ENCODE results near the gene PDE10A. TPM values are rescaled to one million over a fixed set of nuclear protein-coding genes. Genes with fewer than 3 reads are reported as not detected.

The PDE10A gene
- total RNA-seq, 2 donors from 2014 or later, result 0.20 TPM; not detected in 1

DNA sequence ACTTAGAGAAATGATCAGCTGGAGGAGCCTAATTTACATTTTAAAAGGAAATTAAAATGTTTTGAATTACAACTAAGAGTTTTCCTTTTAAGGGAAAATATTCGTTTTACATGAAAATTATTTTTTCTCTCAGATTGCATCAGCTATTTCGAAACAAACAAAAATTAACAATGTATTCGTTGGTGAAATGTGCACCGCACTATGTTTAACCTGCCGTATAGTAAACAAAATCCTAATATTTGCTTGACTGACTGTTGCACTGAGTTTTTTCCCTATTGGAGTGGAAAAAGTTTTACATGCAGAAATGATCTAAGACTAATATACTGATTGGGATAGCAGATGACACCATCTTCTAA is 5.7 kb downstream of the PDE10A start:
- H3K27me3 Mint-ChIP-seq, result peaks cover 23% of the 10 kb centered on the region
- H3K4me1 Mint-ChIP-seq, result no peaks in the 10 kb centered on the region
- ATAC-seq (no peak), DNase-seq (no peak)
- H3K27ac Mint-ChIP-seq, result no peak overlapping the region
- H3K9me3 ChIP-seq (ENCODE audit: control insufficient read depth, low read length, poor library complexity, severe bottlenecking), result no peaks in the 10 kb centered on the region
- H3K36me3 Mint-ChIP-seq (ENCODE audit: low read depth), result peaks cover 2% of the 10 kb centered on the region
- H3K4me3 Mint-ChIP-seq, result no peak overlapping the region

DNA sequence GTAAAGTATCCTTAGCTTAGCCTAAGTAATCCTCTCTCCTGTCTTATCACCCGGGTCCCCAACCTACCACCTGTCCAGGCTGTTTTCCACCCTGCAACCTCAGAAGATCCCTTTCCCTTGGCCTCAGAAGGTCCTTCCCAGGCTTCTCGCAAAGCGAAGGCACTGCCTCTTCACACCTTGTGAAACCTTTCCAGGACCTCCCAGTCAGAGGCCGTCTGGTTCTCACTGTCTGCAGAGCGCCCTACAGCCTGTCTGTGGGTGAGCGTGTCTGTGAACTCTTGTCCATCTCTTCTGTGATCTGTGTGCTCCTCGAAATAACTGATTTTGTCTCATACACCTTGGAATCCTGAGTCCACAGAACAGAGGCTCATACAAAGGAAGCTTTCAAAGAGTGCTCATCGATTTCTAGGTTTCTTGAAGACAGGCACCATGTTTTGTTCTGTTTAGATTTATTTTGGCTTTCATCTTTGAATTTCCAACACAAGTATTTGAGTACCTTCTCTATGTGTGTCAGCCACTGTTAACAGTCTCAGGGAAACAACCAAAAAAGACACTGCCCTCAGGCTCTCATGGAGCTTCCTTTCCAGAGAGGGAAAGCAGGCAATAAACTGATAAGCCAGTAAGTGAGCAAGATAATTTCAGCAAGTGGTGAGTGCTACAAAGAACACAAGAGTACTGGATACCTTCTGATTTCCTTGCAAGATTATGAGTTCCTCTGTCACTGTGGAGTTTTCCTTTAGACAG is 6.3 kb downstream of the PDE10A start:
- Mint-ChIP-seq H3K27ac (no peak overlapping the region), H3K36me3 (ENCODE audit: low read depth) (peaks cover 2% of the 10 kb centered on the region), H3K4me3 (no peak overlapping the region), H3K4me1 (no peaks in the 10 kb centered on the region), H3K27me3 (peaks cover 23% of the 10 kb centered on the region)
- DNase-seq (no peak), ATAC-seq (no peak)
- no peaks in the 10 kb centered on the region for H3K9me3 ChIP-seq (ENCODE audit: control insufficient read depth, low read length, poor library complexity, severe bottlenecking)

DNA sequence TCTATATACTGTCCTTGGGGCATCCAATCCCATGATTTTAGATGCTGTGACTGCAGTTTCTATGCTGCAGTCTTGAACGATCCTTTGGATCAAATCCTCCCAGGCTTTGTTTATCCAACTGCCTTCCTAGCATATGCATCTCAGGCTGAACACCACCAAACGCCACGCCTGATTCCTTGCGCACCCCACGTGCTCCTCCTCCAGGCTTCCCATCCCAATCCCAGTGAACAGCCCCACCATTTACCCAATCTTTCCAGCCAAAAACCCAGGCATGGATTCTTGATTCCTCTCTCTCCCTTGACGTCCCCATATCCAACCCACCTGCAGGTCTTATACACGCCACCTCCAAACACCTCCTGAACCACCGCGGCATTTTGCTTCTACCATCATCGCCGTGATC is 7.8 kb downstream of the PDE10A start:
- ATAC-seq (no peak), DNase-seq (no peak)
- no peaks in the 10 kb centered on the region for H3K9me3 ChIP-seq (ENCODE audit: control insufficient read depth, low read length, poor library complexity, severe bottlenecking)
- H3K27me3 Mint-ChIP-seq, result peaks cover 22% of the 10 kb centered on the region
- no peak overlapping the region for H3K4me3 Mint-ChIP-seq
- no peaks in the 10 kb centered on the region for H3K4me1 Mint-ChIP-seq
- H3K36me3 Mint-ChIP-seq (ENCODE audit: low read depth), result peaks cover 2% of the 10 kb centered on the region
- no peak overlapping the region for H3K27ac Mint-ChIP-seq

DNA sequence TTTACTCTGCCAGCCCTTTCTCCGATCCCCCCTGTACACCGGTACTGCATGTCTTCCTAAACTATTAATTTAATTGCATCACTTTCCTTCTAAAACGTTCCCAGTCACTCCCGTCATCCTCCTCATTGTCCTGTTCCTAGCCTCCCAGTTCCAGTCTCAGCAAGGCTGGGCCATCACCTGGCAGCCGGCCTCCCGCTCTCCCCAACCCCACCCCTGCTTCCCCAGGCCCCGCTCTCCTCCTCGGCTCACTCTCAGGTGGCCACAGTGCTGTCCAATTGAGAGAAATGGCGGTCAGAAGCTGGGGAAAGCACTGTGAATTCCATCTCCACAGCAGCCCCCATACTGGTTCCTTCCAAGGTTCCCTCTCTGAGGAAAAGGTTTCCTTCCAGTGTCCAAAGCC is 8.9 kb downstream of the PDE10A start:
- no peaks in the 10 kb centered on the region for H3K4me1 Mint-ChIP-seq
- H3K9me3 ChIP-seq (ENCODE audit: control insufficient read depth, low read length, poor library complexity, severe bottlenecking), result no peaks in the 10 kb centered on the region
- no peak overlapping the region for H3K4me3 Mint-ChIP-seq
- ATAC-seq (no peak), DNase-seq (no peak)
- H3K27me3 Mint-ChIP-seq, result peaks cover 14% of the 10 kb centered on the region
- no peak overlapping the region for H3K27ac Mint-ChIP-seq
- H3K36me3 Mint-ChIP-seq (ENCODE audit: low read depth), result no peaks in the 10 kb centered on the region

DNA sequence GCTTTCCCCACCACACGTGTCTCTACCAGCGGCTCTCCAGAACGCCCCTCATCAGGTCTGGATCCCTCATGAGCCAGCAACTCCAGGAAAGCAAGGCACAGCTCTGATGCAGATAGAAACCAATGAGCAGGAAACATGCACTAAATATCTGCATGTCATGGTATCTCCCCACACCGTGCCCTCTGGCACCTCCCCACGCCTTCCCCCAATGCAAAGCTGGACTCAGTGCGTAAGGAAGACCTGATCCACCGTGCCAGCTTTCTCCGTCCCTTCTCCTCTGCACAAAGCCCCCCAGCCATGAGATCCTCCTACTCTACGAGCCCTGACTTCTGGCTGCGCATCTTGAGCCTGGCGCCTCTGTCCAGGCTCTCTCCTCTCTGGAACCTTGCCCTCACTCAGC is 9.4 kb downstream of the PDE10A start:
- no peak overlapping the region for H3K4me3 Mint-ChIP-seq
- no peak for ATAC-seq
- peaks cover 8% of the 10 kb centered on the region for H3K27me3 Mint-ChIP-seq

DNA sequence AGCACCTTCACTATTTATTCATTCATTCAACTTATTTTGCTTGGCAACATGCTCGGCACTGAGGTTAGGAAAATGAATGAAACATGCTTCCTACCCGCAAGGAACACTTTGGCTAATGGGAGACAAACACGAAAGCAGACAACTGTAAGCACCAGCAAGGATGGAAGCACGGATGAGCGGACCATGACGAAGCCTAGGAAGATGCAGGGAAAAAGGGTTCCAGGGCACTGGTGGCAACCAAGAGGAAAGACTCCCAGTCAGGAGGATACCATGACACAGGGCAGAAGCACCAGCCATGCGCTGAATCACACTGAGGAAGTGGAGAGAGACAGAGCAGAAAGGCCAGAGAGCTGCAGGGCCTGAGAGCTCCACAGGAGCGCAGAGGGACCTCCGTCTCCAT is 9.8 kb downstream of the PDE10A start:
- ATAC-seq, result no peak
- H3K27me3 Mint-ChIP-seq, result peaks cover 4% of the 10 kb centered on the region
- no peak for DNase-seq
- no peak overlapping the region for H3K4me3 Mint-ChIP-seq
- no peak overlapping the region for H3K27ac Mint-ChIP-seq
- H3K9me3 ChIP-seq (ENCODE audit: control insufficient read depth, low read length, poor library complexity, severe bottlenecking), result no peaks in the 10 kb centered on the region
- no peaks in the 10 kb centered on the region for H3K4me1 Mint-ChIP-seq
- no peaks in the 10 kb centered on the region for H3K36me3 Mint-ChIP-seq (ENCODE audit: low read depth)

More for the DNA sequence above, 9.4 kb downstream of the PDE10A start:
- Mint-ChIP-seq H3K36me3 (ENCODE audit: low read depth) (no peaks in the 10 kb centered on the region), H3K4me1 (no peaks in the 10 kb centered on the region), H3K27ac (no peak overlapping the region)
- H3K9me3 ChIP-seq (ENCODE audit: control insufficient read depth, low read length, poor library complexity, severe bottlenecking), result no peaks in the 10 kb centered on the region
- DNase-seq, result no peak

DNA sequence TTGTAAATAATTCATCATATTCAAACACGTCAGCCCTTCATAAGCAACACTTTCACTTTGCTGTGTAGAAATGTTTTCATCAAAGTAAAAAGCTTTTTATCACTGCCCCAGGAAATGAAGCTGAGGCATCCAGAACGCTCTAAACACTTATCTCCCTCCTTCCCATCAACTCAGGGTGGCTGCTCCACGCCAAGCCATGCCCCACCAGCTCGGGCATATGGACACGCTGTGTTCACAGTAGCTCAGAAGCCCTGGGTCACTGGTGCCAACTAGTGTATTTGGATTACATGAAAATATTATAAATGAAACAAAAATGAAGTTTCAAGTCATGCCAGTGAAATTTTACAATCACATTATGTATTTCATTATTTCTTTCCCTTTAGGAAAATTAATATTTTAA is 10.3 kb downstream of the PDE10A start:
- no peaks in the 10 kb centered on the region for H3K4me1 Mint-ChIP-seq
- H3K27me3 Mint-ChIP-seq, result no peaks in the 10 kb centered on the region
- no peak for DNase-seq
- no peak for ATAC-seq
- H3K4me3 Mint-ChIP-seq, result no peak overlapping the region
- H3K36me3 Mint-ChIP-seq (ENCODE audit: low read depth), result no peaks in the 10 kb centered on the region
- H3K9me3 ChIP-seq (ENCODE audit: control insufficient read depth, low read length, poor library complexity, severe bottlenecking), result no peaks in the 10 kb centered on the region
- no peak overlapping the region for H3K27ac Mint-ChIP-seq

DNA sequence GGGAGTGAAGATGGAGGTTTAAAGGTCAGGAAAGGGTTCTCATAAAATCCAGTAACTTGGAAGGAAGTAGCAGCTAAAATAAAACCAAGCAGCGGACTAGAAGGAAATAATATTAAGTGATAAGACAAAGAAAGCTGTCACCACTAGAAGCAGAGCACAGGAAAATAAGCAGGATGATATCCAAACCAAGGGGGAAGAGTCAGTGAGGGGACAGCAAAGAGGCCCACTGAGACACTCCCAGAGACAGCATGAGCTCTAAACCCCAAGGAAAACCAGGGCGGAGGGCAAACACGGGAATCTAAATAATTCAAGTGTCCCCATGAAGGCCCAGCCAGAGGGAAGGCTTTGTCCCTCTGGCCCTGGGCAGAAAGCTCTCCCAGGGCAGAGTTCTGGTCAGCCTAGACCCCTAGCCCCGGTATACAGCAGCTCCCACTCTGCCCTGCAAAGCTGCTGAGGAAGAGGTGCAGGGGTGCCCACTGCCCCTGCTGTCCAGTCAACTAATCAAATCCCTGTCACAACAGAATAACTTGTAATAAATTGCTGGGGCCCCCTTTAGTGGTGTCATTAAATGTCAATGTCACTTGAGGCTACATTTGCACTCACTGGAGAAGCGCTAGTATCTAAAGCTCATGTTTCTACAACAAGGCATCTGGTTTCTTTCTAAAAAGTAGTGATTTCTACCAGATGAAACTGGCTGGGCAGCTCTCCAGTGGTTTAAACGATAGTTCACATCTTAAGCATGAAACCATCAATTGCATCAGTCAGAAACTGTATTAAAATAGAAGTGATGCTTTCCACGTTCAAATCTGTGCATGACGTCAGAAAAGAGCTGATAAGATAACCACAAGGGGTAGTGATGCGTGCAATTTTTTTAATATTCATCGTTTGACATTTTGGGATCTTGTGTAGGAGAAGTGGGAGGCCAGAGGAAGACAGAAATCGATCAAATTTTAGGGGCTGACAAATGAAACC is 13.6 kb downstream of the PDE10A start:
- no peaks in the 10 kb centered on the region for H3K36me3 Mint-ChIP-seq (ENCODE audit: low read depth)
- DNase-seq (no peak), ATAC-seq (no peak)
- no peak overlapping the region for H3K27ac Mint-ChIP-seq
- no peaks in the 10 kb centered on the region for H3K9me3 ChIP-seq (ENCODE audit: control insufficient read depth, low read length, poor library complexity, severe bottlenecking)
- no peaks in the 10 kb centered on the region for H3K27me3 Mint-ChIP-seq
- no peaks in the 10 kb centered on the region for H3K4me1 Mint-ChIP-seq
- no peak overlapping the region for H3K4me3 Mint-ChIP-seq

DNA sequence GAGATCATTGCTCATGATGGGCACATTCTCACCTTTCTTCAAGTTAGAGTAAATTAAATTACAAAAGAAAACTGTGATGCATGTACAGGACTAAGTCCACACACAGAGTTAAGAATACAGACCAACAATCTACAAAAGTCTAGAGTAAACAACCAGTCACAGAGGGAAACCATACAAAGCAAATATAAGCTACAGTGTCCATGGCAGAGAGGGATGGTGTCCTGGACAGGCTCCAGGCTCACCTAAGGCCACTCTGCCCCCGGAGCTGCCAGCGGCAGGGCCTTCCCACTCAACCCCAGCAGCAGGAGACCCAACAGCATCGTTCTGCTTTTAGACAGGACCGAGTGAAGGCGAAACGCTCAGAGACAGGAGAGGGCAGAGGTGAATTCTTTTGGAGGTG is 16.0 kb downstream of the PDE10A start:
- Mint-ChIP-seq H3K36me3 (ENCODE audit: low read depth) (no peaks in the 10 kb centered on the region), H3K27me3 (no peaks in the 10 kb centered on the region), H3K27ac (no peak overlapping the region), H3K4me3 (no peak overlapping the region), H3K4me1 (no peaks in the 10 kb centered on the region)
- DNase-seq (no peak), ATAC-seq (no peak)
- no peaks in the 10 kb centered on the region for H3K9me3 ChIP-seq (ENCODE audit: control insufficient read depth, low read length, poor library complexity, severe bottlenecking)

DNA sequence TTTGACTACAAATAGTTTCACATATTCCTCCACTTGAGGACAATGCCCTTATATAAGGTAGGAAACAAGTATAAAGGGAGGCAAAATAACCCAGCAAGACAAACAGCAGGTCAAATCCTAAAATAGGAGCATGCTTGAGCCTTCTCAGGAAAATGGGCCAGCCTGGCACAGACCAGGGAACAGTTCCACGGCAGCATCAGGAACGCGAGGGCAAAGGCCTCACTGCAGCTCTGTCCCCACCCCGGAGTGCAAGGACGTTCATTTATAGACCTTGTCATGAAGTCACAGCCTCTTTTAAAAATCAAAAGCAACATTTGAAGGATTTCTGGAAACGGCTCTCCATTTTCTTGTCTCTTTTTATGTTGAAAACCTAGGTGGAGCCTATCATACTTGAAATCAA is 17.1 kb downstream of the PDE10A start:
- ATAC-seq (no peak), DNase-seq (no peak)
- Mint-ChIP-seq H3K27ac (no peak overlapping the region), H3K4me1 (no peaks in the 10 kb centered on the region), H3K27me3 (no peaks in the 10 kb centered on the region), H3K36me3 (ENCODE audit: low read depth) (no peaks in the 10 kb centered on the region), H3K4me3 (no peak overlapping the region)
- no peaks in the 10 kb centered on the region for H3K9me3 ChIP-seq (ENCODE audit: control insufficient read depth, low read length, poor library complexity, severe bottlenecking)

DNA sequence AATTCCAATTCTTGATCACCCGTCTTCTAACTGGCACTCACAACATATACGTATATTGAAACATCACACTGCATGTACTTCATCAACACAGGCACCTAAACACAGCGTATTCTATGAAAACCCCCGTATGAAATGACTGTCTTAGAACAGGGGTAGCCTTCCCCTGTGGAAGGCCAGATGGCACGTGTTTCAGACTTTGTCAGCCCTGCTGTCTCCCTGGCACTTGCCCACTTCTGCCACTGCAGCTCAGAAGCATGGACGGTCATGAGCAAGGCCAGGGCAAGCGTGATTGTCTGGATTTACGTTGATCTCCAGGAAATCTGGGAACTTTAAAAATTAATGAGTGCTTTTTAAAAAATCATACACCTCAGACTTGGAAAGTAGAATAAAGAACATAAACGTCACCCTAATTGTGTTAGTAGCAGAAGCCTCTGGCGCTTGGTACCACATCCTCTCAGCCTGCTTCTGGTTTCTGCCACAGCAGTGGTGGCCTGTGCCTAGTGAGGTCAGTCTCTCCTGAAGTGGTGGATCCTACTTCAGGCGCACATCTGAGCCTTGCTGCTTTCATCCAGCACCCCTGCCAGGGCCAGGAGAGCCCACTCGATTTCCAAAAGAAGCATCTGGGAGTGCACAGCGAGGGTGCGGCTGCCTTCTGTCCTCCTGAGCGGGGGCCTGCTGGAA is 18.3 kb downstream of the PDE10A start:
- H3K9me3 ChIP-seq (ENCODE audit: control insufficient read depth, low read length, poor library complexity, severe bottlenecking), result no peaks in the 10 kb centered on the region
- DNase-seq (no peak), ATAC-seq (no peak)
- Mint-ChIP-seq H3K27ac (no peak overlapping the region), H3K27me3 (no peaks in the 10 kb centered on the region), H3K36me3 (ENCODE audit: low read depth) (no peaks in the 10 kb centered on the region), H3K4me1 (no peaks in the 10 kb centered on the region), H3K4me3 (no peak overlapping the region)

DNA sequence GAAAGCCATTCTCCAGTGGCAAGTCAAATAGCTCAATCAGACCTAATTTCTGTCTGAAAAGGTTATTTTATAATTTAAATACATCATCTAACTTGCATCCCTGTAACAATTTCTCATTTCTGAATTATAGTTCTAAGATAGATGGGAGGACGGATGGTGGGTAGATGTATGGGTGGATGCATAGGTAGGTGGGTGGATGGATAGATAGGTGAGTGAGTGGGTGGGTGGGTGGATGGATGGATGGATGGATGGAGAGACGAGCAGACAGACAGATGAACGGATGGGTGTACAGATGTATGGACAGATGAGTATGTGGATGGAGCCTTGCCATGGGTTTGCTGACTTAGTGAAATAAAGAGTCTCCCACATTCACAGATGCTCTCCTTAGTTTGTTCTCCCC is 20.0 kb downstream of the PDE10A start:
- no peak overlapping the region for H3K4me3 Mint-ChIP-seq
- DNase-seq (no peak), ATAC-seq (no peak)
- no peaks in the 10 kb centered on the region for H3K27me3 Mint-ChIP-seq
- no peaks in the 10 kb centered on the region for H3K4me1 Mint-ChIP-seq
- no peaks in the 10 kb centered on the region for H3K36me3 Mint-ChIP-seq (ENCODE audit: low read depth)
- H3K9me3 ChIP-seq (ENCODE audit: control insufficient read depth, low read length, poor library complexity, severe bottlenecking), result no peaks in the 10 kb centered on the region
- no peak overlapping the region for H3K27ac Mint-ChIP-seq

DNA sequence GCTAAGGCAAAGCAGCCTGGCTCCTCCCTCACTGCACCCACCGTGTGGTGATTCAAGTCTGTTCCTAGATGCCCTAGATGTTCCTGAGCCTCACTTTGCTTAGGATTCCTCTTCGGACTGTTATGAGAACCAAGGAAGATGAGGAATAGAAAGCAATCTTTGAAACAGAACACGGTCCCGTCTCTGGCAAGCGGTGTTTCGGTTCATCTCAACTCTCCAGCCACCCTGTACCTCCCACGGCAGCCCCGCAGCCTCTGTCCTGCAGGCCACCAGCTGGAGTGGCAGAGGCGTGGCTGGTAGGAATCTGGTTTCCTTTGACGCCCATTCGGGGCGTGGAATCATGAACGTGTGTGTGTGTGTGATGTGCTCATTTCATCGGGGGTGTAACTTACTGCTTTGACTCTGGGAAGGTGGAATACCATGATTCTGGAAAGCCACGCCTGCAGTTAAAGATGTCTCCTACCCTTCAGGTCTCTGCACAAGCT is 21.3 kb downstream of the PDE10A start:
- DNase-seq (no peak), ATAC-seq (no peak)
- H3K36me3 Mint-ChIP-seq (ENCODE audit: low read depth), result no peaks in the 10 kb centered on the region
- no peaks in the 10 kb centered on the region for H3K9me3 ChIP-seq (ENCODE audit: control insufficient read depth, low read length, poor library complexity, severe bottlenecking)
- H3K27ac Mint-ChIP-seq, result no peak overlapping the region
- no peaks in the 10 kb centered on the region for H3K4me1 Mint-ChIP-seq
- no peak overlapping the region for H3K4me3 Mint-ChIP-seq
- no peaks in the 10 kb centered on the region for H3K27me3 Mint-ChIP-seq
